Stimulated activated CD4-positive, alpha-beta T cell treated with anti-CD3 and anti-CD28 coated beads, Interleukin-2, amount 100 ng/mL, for 24 hours (primary cell): ENCODE data around the gene KCND1.

Experiments
- DNase-seq, 2 donors: peaks; one replicate each; pipeline ENCODE4 v3.0.0-alpha.2; 2020

KCND1 gene

GRCh38 chrX:48937054-48937907 lies 34.4 kb downstream of the KCND1 start:
- DNase-seq = peak; percentile 86 to 88

GRCh38 chrX:48936429-48937053 lies 35.1 kb downstream of the KCND1 start:
- DNase-seq = no peak

GRCh38 chrX:48935301-48935670 lies 36.4 kb downstream of the KCND1 start:
- no peak for DNase-seq

GRCh38 chrX:48934581-48935300 lies 36.9 kb downstream of the KCND1 start:
- DNase-seq = peak in 1 of 2 donors; percentile 32

- DNase-seq = peak in 1 of 2 donors; percentile 28
Observed at GRCh38 chrX:48933757-48934156, 37.9 kb downstream of the KCND1 start.

- no peak for DNase-seq
Observed at GRCh38 chrX:48927736-48928382, 43.8 kb downstream of the KCND1 start.

GRCh38 chrX:48927123-48927522 lies 44.5 kb downstream of the KCND1 start:
- no peak for DNase-seq

GRCh38 chrX:48924270-48924669 lies 47.4 kb downstream of the KCND1 start:
- DNase-seq = no peak

GRCh38 chrX:48923771-48924170 lies 47.9 kb downstream of the KCND1 start:
- DNase-seq = no peak

GRCh38 chrX:48920718-48921104 lies 50.9 kb downstream of the KCND1 start:
- DNase-seq = no peak

- peak in 1 of 2 donors; percentile 37 for DNase-seq
Observed at GRCh38 chrX:48919947-48920717, 51.5 kb downstream of the KCND1 start.

GRCh38 chrX:48919360-48919841 lies 52.2 kb downstream of the KCND1 start:
- DNase-seq = peak in 1 of 2 donors; percentile 46

- DNase-seq = peak; percentile 89
Observed at GRCh38 chrX:48918643-48919340, 52.9 kb downstream of the KCND1 start, which contains the start of gene PIM2. TSS of gene PIM2 (minus strand) at chrX:48919024. CDS start at chrX:48918834, 190 bp downstream.

- peak in 1 of 2 donors; percentile 22 for DNase-seq
Observed at GRCh38 chrX:48918301-48918642, 53.4 kb downstream of the KCND1 start.

- peak; percentile 83 to 85 for DNase-seq
Observed at GRCh38 chrX:48917139-48918001, 54.3 kb downstream of the KCND1 start.

- no peak for DNase-seq
Observed at GRCh38 chrX:48914593-48915493, 56.8 kb downstream of the KCND1 start.

GRCh38 chrX:48913605-48914366 lies 57.9 kb downstream of the KCND1 start:
- DNase-seq = no peak

- peak; percentile 87 for DNase-seq
Observed at GRCh38 chrX:48911412-48912182, 60.0 kb downstream of the KCND1 start, which contains the start of gene SLC35A2. TSS of gene SLC35A2 (minus strand) at chrX:48911646. CDS start at chrX:48911636, 10 bp downstream.
